Astrocyte of the spinal cord (primary cell): ENCODE data around the gene RASGEF1C.
A peak's percentile ranks its signal among the peaks of the same experiment; 100 is the strongest.

Experiments
- DNase-seq: peaks from one replicate; pipeline ENCODE4 v3.0.0; 2011; ENCODE audit warnings: low read depth, low spot score
- H3K4me3 ChIP-seq: 2 replicates; pipeline ENCODE4 v1.5.1; 2011; ENCODE audit warnings: low read depth, mild to moderate bottlenecking, low read length, moderate library complexity
- CTCF ChIP-seq: IDR thresholded peaks from 2 replicates; pipeline ENCODE4 v1.5.1; 2012; ENCODE audit warnings: low read depth, mild to moderate bottlenecking, low read length, inconsistent platforms
- in situ Hi-C: cut with HindIII; loops from 2 replicates; pipeline ENCODE4 v1.10.0; 2017; ENCODE audit warnings: low sequenced_read_pairs

RASGEF1C gene

GRCh38 chr5:180072256-180072548, 136.8 kb downstream of the RASGEF1C start:
- no peak overlapping the region for H3K4me3 ChIP-seq
- in situ Hi-C loops: no loop called here
- TF ChIP-seq CTCF: no peak
- no peak for DNase-seq

- H3K4me3 ChIP-seq: peak within 1 kb of the TSS; percentile 75
- peak; percentile 94 for DNase-seq
- no peak for TF ChIP-seq CTCF
- in situ Hi-C loops: no loop called here
These were observed 137.3 kb downstream of the RASGEF1C start, which contains the start of gene RNF130 for GRCh38 chr5:180071531-180072255. TSS of gene RNF130 (minus strand) at chr5:180071759. CDS start at chr5:180071702, 57 bp downstream.

- in situ Hi-C loops: no loop called here
- DNase-seq: peak; percentile 50
- TF ChIP-seq CTCF: no peak
- H3K4me3 ChIP-seq: peak overlapping the region; percentile 75
These were observed 138.1 kb downstream of the RASGEF1C start for GRCh38 chr5:180070756-180071530.

- DNase-seq: peak; percentile 26
- in situ Hi-C loops: no loop called here
- no peak for TF ChIP-seq CTCF
- peak overlapping the region; percentile 75 for H3K4me3 ChIP-seq
These were observed 139.3 kb downstream of the RASGEF1C start for GRCh38 chr5:180069589-180070247.

GRCh38 chr5:180068519-180069090, 140.4 kb downstream of the RASGEF1C start:
- in situ Hi-C loops: no loop called here
- no peak for TF ChIP-seq CTCF
- H3K4me3 ChIP-seq: no peak overlapping the region
- no peak for DNase-seq

GRCh38 chr5:180067986-180068385, 141.0 kb downstream of the RASGEF1C start:
- H3K4me3 ChIP-seq: no peak overlapping the region
- in situ Hi-C loops: no loop called here
- no peak for DNase-seq
- no peak for TF ChIP-seq CTCF
